ENCODE results near the gene NUP210L. TPM values are rescaled to one million over a fixed set of nuclear protein-coding genes. Genes with fewer than 3 reads are reported as not detected.
A peak's percentile ranks its signal among the peaks of the same experiment; 100 is the strongest.

Gene NUP210L
- total RNA-seq, 1 donor from 2014 or later, result 0.10 TPM

GRCh38 chr1:153944005-153944826 is 210.7 kb downstream of the NUP210L start:
- Mint-ChIP-seq H3K4me3 (ENCODE audit: unreplicated experiment) (peak overlapping the region; percentile 26), H3K27ac (ENCODE audit: unreplicated experiment) (no peak overlapping the region), H3K36me3 (ENCODE audit: unreplicated experiment) (no peaks in the 10 kb centered on the region)

DNA sequence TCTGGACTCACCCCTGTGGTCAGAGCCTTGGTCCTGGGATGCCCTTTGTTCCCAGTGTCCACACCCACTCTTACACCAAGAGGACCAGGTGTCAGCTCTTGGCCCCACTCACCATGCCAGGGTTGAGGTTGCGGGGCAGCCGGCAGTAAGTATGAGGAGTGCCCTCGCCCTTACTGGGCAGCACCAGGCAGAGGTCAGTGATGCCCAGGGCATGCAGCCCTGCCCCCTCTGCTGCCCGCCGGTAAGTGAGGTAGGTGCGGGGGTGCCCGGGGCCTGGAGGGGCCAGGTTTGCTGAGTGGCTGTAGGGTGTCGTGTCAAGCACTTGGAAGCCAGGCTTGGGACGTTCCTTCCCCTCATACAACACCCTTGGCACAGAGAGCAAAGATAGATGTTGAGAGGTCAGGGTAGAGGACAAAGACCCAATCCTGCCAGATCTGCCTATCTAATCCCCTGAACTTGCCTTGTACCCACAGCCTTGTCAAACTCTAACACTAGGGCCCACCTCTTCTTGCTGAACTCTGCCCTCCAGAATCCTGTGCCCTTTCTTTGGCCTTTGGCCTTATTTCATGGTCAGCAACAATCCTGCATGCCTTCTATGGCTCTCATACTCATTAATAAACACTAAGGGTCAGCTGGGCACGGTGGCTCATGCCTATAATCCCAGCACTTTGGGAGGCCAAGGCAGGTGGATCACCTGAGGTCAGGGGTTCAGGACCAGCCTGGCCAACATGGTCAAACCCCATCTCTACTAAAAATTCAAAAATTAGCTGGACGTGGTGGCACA is 211.9 kb downstream of the NUP210L start:
- Mint-ChIP-seq H3K36me3 (ENCODE audit: unreplicated experiment) (no peaks in the 10 kb centered on the region), H3K27me3 (ENCODE audit: unreplicated experiment) (peaks cover 9% of the 10 kb centered on the region), H3K9me3 (ENCODE audit: unreplicated experiment) (peaks cover 7% of the 10 kb centered on the region), H3K4me1 (ENCODE audit: low read depth, unreplicated experiment) (peaks cover 3% of the 10 kb centered on the region), H3K4me3 (ENCODE audit: unreplicated experiment) (no peak overlapping the region), H3K27ac (ENCODE audit: unreplicated experiment) (no peak overlapping the region)
- TF ChIP-seq CTCF (IDR thresholded peaks at IDR 0.05; ENCODE audit: partially characterized antibody, unreplicated experiment), result no peak
- no peak for DNase-seq

More at GRCh38 chr1:153944005-153944826, 210.7 kb downstream of the NUP210L start:
- Mint-ChIP-seq H3K4me1 (ENCODE audit: low read depth, unreplicated experiment) (peaks cover 3% of the 10 kb centered on the region), H3K9me3 (ENCODE audit: unreplicated experiment) (peaks cover 7% of the 10 kb centered on the region), H3K27me3 (ENCODE audit: unreplicated experiment) (peaks cover 7% of the 10 kb centered on the region)
- no peak for TF ChIP-seq CTCF (IDR thresholded peaks at IDR 0.05; ENCODE audit: partially characterized antibody, unreplicated experiment)
- no peak for DNase-seq

Small RNA genes within 50 kb of the gene (microRNA-seq; reads per million reads assigned to microRNA genes)
- gene MIR190B (ENCODE audit: unreplicated experiment) (14.5 reads per million, percentile 54 among the genes with 10 or more reads in this experiment), gene MIR5698 (ENCODE audit: unreplicated experiment) (0.83 reads per million), gene MIR6737 (ENCODE audit: unreplicated experiment) (3.2 reads per million, percentile 23 among the genes with 10 or more reads in this experiment)

Other genes with a start within 250 kb of the NUP210L start
- gene GATAD2B, start 232.1 kb downstream of the NUP210L start, total RNA-seq (ENCODE audit: unreplicated experiment), result 57.6 TPM
- 72.9 TPM for gene DENND4B, start 208.4 kb downstream of the NUP210L start, total RNA-seq (ENCODE audit: unreplicated experiment)
- 47.3 TPM for gene CRTC2, start 196.5 kb downstream of the NUP210L start, total RNA-seq (ENCODE audit: unreplicated experiment)
- gene SLC39A1, start 191.5 kb downstream of the NUP210L start, total RNA-seq (ENCODE audit: unreplicated experiment), result 28.1 TPM
- gene CREB3L4, start 187.2 kb downstream of the NUP210L start, total RNA-seq (ENCODE audit: unreplicated experiment), result 14.3 TPM
- 48.6 TPM for gene JTB, start 177.4 kb downstream of the NUP210L start, total RNA-seq (ENCODE audit: unreplicated experiment)
- gene RAB13, start 168.7 kb downstream of the NUP210L start, total RNA-seq (ENCODE audit: unreplicated experiment), result 29.9 TPM
- 881 TPM for gene RPS27, start 164.3 kb downstream of the NUP210L start, total RNA-seq (ENCODE audit: unreplicated experiment)
- 392 TPM for gene TPM3, start 37.0 kb upstream of the NUP210L start, total RNA-seq (ENCODE audit: unreplicated experiment)
- gene CFAP141, start 51.3 kb upstream of the NUP210L start, total RNA-seq (ENCODE audit: unreplicated experiment), result not detected
- gene UBAP2L, start 65.9 kb upstream of the NUP210L start, total RNA-seq (ENCODE audit: unreplicated experiment), result 259 TPM
- 79.1 TPM for gene HAX1, start 117.6 kb upstream of the NUP210L start, total RNA-seq (ENCODE audit: unreplicated experiment)
- gene AQP10, start 166.0 kb upstream of the NUP210L start, total RNA-seq (ENCODE audit: unreplicated experiment), result not detected
- 68.7 TPM for gene ATP8B2, start 170.5 kb upstream of the NUP210L start, total RNA-seq (ENCODE audit: unreplicated experiment)

Data from glutamatergic neuron (in vitro differentiated cells).